Measurements from ENCODE around the gene PZP.

GRCh38 chr12:9241301-9241700 lies 33.1 kb upstream of the PZP start:
- TF ChIP-seq CTCF (IDR thresholded peaks at IDR 0.05) (no peak), POLR2A (IDR thresholded peaks at IDR 0.05) (no peak)

All from body of pancreas (tissue), 4 donors.